A549 (cell line): ENCODE measurements around the gene KCND1. TPM values are rescaled to one million over a fixed set of nuclear protein-coding genes. Genes with fewer than 3 reads are reported as not detected.

Experiments
- ATAC-seq, 2 experiments: fragments of 200-7000 bp in 1 of 2; fragments of >200 bp in 1 of 2; cut with Nextera tagmentation in 1 of 2; cut with Tn5 transposase in 1 of 2; 3 replicates each; pipeline versions ENCODE4 v1.8.0 to v1.9.1; 2018 to 2020; ENCODE audit warnings: mild to moderate bottlenecking in 1 of 2, moderate library complexity in 1 of 2
- CTCF ChIA-PET: fragments of 300-600 bp; sonication (Branson Sonifier 250); formaldehyde crosslinking; extraction: SDS; loops from one replicate; lab custom pipeline; 2021; ENCODE audit warnings: antibody characterized with exemption, inconsistent platforms; lab: Yijun Ruan, JAX
- POLR2A ChIA-PET: fragments of 350-600 bp; formaldehyde crosslinking; extraction: SDS; loops from one replicate; lab custom pipeline; 2021; ENCODE audit warnings: antibody characterized with exemption, inconsistent platforms; lab: Yijun Ruan, JAX
- DNase-seq, 2 experiments: peaks; one replicate each; pipeline versions ENCODE4 v3.0.0 to v3.0.0-alpha.2; 2011 to 2016; ENCODE audit warnings: low read depth in 1 of 2, low spot score in 1 of 2
- FAIRE-seq: peaks from 2 replicates; lab custom pipeline; 2011; peaks lifted over from hg19 to GRCh38; lab: Jason Lieb, UNC
- H3K27ac ChIP-seq, 2 experiments: fragments of >200 bp; sonication (Bioruptor Twin); formaldehyde crosslinking; 3 replicates each; pipeline ENCODE4 v1.5.1; 2016 to 2017
- H3K4me1 ChIP-seq: fragments of >200 bp; sonication (Bioruptor Twin); formaldehyde crosslinking; 3 replicates; pipeline ENCODE4 v1.6.1; 2016
- H3K4me2 ChIP-seq: fragments of >200 bp; sonication (Bioruptor Twin); formaldehyde crosslinking; 3 replicates; pipeline ENCODE4 v1.6.1; 2016
- H3K4me3 ChIP-seq: fragments of >200 bp; sonication (Bioruptor Twin); formaldehyde crosslinking; 3 replicates; pipeline ENCODE4 v1.5.1; 2016
- H3K9me3 ChIP-seq: fragments of >200 bp; sonication (Bioruptor Twin); formaldehyde crosslinking; 3 replicates; pipeline ENCODE4 v1.6.1; 2016
- CHD4 ChIP-seq: fragments of 200-600 bp; sonication (generic); IDR thresholded peaks from 2 replicates; pipeline ENCODE4 v1.6.1; 2016; ENCODE audit warnings: antibody characterized with exemption, mild to moderate bottlenecking, borderline replicate concordance
- EP300 ChIP-seq, 2 experiments: fragments of >200 bp; sonication (Bioruptor Twin); formaldehyde crosslinking; IDR thresholded peaks; 2 replicates in 1 of 2; 3 replicates in 1 of 2; pipeline ENCODE4 v1.6.1; 2016 to 2017
- FOSL2 ChIP-seq, 2 experiments: fragments of 450-650 bp in 1 of 2; fragments of >200 bp in 1 of 2; sonication (Bioruptor Twin) in 1 of 2; formaldehyde crosslinking; IDR thresholded peaks; 2 replicates each; pipeline versions ENCODE4 v1.5.0 to v1.6.1; 2016 to 2020; ENCODE audit warnings: mild to moderate bottlenecking in 1 of 2, moderate library complexity in 1 of 2
- FOXS1 ChIP-seq: fragments of 250-450 bp; sonication (Bioruptor Pico); IDR thresholded peaks from 2 replicates; pipeline ENCODE4 v1.5.0; 2020; ENCODE audit warnings: mild to moderate bottlenecking, moderate library complexity
- HDAC2 ChIP-seq: fragments of 200-600 bp; sonication (generic); IDR thresholded peaks from 2 replicates; pipeline ENCODE4 v1.6.1; 2016
- HOXA7 ChIP-seq: fragments of 250-450 bp; sonication (Bioruptor Pico); IDR thresholded peaks from 2 replicates; pipeline ENCODE4 v1.5.0; 2020; ENCODE audit warnings: mild to moderate bottlenecking, moderate library complexity
- NFE2L2 ChIP-seq: fragments of 150-350 bp; conservative IDR thresholded peaks from 2 replicates; pipeline ENCODE4 v1.6.1; 2014; ENCODE audit warnings: low read length
- NPAS2 ChIP-seq: fragments of 250-450 bp; sonication (Bioruptor Pico); IDR thresholded peaks from 2 replicates; pipeline ENCODE4 v1.8.0; 2022; ENCODE audit warnings: mild to moderate bottlenecking, moderate library complexity, borderline replicate concordance
- NR3C1 ChIP-seq: fragments of >200 bp; sonication (Bioruptor Twin); formaldehyde crosslinking; IDR thresholded peaks from 3 replicates; pipeline ENCODE4 v1.6.1; 2017
- RCOR1 ChIP-seq: fragments of 150-350 bp; IDR thresholded peaks from 2 replicates; pipeline ENCODE4 v1.6.1; 2014; ENCODE audit warnings: antibody characterized with exemption, low read length, low read depth
- RNF2 ChIP-seq: fragments of 200-600 bp; sonication (generic); IDR thresholded peaks from 2 replicates; pipeline ENCODE4 v1.6.1; 2016; ENCODE audit warnings: low read depth, mild to moderate bottlenecking, antibody characterized with exemption, moderate library complexity, borderline replicate concordance
- SMC3 ChIP-seq: fragments of >200 bp; sonication (Bioruptor Twin); formaldehyde crosslinking; IDR thresholded peaks from 3 replicates; pipeline ENCODE4 v1.6.1; 2018; ENCODE audit warnings: inconsistent platforms
- TP53 ChIP-seq: fragments of 250-450 bp; sonication (Bioruptor Pico); IDR thresholded peaks from 2 replicates; pipeline ENCODE4 v1.5.0; 2021; ENCODE audit warnings: mild to moderate bottlenecking, moderate library complexity
- ZC3H11A ChIP-seq: fragments of 450-650 bp; IDR thresholded peaks from 2 replicates; pipeline ENCODE4 v1.6.1; 2014; ENCODE audit warnings: antibody characterized with exemption, mild to moderate bottlenecking
- WGBS: methylation state at CpG from one replicate; pipeline ENCODE4 v1.1.6; 2017; ENCODE audit errors: missing lambda C conversion rate; 5-methylcytosine and 5-hydroxymethylcytosine counted together
- polyA plus RNA-seq, 4 experiments: library from polyadenylated mRNA; depleted of rRNA in 3 of 4; stranded (reverse); fragments of >200 nt; fragmentation: RNase III in 1 of 4; extraction: RNeasy Plus Mini Kit Qiagen cat#74134 plus additional on column Dnase treatment in 1 of 4; gene quantifications; 2 replicates in 3 of 4; 3 replicates in 1 of 4; pipeline ENCODE4 v1.2.3, GENCODE V29; 2011 to 2017
- TF ChIP-seq, protein P1 (sequence below): fragments of 450-650 bp; IDR thresholded peaks from 2 replicates; pipeline ENCODE4 v1.6.1; 2014; ENCODE audit warnings: antibody characterized with exemption

The KCND1 gene
- polyA plus RNA-seq, 2 of the 4 experiments (the other 2 are of a cell fraction): 0.59 to 0.79 TPM

DNA sequence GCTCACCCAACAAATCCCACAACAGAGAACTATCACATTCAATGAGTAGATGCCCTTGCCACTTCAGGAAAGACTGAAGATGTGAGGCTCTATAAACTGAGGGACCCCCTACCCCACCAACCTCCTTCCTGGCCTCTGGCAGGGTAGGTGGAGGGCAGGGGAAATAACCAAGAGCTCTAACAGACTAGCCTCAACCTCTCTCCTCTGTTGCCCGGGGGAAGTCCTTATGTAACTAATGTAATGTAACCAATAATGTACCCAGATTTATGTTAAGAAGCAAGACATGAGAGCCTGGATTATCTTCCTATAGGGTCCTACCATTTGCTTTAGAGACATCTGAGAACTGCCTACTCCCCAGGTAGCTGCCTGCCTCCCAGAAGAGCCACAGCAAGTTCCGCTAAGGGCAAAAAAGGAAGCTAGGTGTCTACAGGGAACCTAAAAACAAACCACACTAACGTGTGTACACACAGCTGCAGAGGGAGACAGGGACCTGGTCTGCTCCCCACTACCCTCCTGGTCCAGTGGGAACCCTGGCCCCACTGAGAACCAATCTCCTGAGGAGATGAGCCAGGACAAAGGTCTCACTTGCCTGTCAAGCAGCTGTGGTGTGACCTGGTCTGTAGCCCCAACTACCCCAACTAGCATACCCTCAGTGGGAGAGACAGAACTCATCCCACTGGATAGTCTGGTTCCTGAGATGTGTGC lies 32.0 kb downstream of the KCND1 start:
- DNase-seq (no peak), ATAC-seq (no peak), FAIRE-seq (no peak)
- Histone ChIP-seq H3K4me1 (no peaks in the 10 kb centered on the region), H3K4me3 (no peak overlapping the region), H3K9me3 (no peaks in the 10 kb centered on the region), H3K4me2 (no peak overlapping the region), H3K27ac (no peak overlapping the region)
- WGBS: 82% methylated on average over 3 of the region's 3 CpGs
- TF ChIP-seq ZC3H11A: no peak
- no peak for TF ChIP-seq SMC3
- TF ChIP-seq CHD4: no peak
- TF ChIP-seq NPAS2 (CRISPR knock-in tag): no peak
- TF ChIP-seq, protein P1, sequence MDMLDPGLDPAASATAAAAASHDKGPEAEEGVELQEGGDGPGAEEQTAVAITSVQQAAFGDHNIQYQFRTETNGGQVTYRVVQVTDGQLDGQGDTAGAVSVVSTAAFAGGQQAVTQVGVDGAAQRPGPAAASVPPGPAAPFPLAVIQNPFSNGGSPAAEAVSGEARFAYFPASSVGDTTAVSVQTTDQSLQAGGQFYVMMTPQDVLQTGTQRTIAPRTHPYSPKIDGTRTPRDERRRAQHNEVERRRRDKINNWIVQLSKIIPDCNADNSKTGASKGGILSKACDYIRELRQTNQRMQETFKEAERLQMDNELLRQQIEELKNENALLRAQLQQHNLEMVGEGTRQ: no peak
- CTCF ChIA-PET: interaction anchor here (2.7 kb wide), 1 partner anchor 9 kb away, joined by 11 read pairs; no protein-coding TSS in a partner anchor
- POLR2A ChIA-PET: no interaction called here

DNA sequence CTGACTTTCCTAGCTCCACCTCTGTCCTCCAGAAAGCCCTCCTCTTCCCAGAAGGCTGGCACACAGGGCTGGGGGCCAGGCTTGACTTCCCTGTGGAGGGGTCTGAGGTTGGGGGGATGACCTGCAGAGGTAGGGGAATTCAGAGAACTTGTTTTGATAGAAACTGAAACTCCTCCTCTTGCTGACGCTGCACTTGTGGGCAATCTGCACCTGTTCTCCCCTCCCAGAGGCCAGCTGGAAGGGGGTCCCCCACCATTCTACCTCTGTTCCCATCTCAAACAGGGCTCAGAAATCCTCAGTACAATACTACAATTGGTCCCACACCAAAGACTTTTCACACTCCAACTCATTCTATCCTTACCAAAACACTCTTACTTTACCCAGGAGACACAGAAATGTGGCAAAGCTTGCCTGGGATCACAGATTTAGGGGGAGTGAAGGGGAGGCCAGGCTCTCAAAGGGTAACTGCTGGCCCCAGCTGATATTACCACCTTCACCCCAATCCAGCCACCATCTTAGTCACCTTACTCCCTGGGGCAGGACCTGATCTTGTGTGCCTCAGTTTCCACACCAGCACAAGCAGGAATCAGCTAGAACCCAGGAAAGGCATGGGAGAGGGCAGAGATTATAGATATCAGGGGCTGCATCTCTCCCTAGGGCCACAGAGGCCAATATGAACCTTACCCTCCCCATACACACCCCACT lies 32.8 kb downstream of the KCND1 start:
- WGBS: 94% methylated on average over 1 of the region's 1 CpG
- DNase-seq: no peak
- no peak for ATAC-seq
- H3K4me3 ChIP-seq: no peak overlapping the region
- POLR2A ChIA-PET: no interaction called here
- no peak for FAIRE-seq
- no peaks in the 10 kb centered on the region for H3K4me1 ChIP-seq
- H3K9me3 ChIP-seq: no peaks in the 10 kb centered on the region
- TF ChIP-seq NPAS2 (CRISPR knock-in tag): no peak
- TF ChIP-seq RCOR1: no peak
- TF ChIP-seq EP300 (IDR thresholded peaks at IDR 0.05): no peak
- TF ChIP-seq NFE2L2: no peak
- TF ChIP-seq RNF2: no peak
- TF ChIP-seq FOSL2 (IDR thresholded peaks at IDR 0.05): no peak
- TF ChIP-seq FOSL2 (CRISPR knock-in tag; IDR thresholded peaks at IDR 0.05): no peak
- TF ChIP-seq FOXS1 (CRISPR knock-in tag): no peak
- no peak for TF ChIP-seq HOXA7 (CRISPR knock-in tag)
- TF ChIP-seq NR3C1: no peak
- TF ChIP-seq TP53 (CRISPR knock-in tag): no peak
- no peak overlapping the region for H3K4me2 ChIP-seq
- no peak overlapping the region for H3K27ac ChIP-seq
- CTCF ChIA-PET: interaction anchor here (0.8 to 2.7 kb wide), 2 partner anchors 10 to 41 kb away, joined by 3 to 11 read pairs; partner anchors contain the start of genes PQBP1 and TIMM17B

DNA sequence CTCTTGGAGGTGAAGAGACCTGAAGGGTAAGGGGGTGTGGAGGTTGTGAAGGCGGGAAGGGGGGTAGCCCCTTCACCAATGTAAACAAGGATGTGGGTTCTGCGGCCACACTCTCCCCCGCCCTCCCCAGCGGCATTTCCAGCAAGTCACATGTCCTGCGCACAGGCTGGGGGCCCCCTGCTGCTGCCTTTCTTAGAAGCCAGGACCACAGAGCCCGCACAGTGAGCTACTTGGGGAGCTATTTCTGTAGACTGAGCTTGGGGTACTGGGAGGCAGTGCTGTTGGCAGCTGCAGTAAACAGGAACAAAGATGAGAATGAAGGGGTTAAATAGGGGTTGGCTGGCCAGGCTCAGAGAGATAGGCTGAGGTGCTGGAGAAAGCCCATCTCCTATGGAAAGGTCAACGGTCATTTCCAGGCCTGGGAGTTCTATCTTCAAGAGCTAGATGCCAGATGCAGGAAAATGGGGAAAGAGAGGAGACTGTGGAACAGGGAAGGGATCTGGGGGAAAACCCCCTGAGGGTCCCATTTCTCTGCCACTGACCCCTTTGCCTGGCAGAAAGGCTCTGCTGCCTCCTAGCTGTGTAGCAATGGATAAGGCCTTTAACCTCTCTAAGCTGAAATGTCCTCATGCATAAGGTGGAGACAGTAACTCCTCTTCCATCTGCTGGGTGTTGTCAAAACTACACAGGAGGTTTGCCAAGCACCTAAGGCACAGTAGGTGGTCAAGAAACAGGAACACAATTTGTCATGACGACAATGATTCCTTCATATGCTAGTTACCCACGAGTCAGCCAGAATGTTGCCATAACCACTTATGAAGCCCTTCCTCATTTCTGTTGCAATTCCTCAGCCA lies 34.4 kb downstream of the KCND1 start:
- no peaks in the 10 kb centered on the region for H3K9me3 ChIP-seq
- no peak overlapping the region for H3K4me3 ChIP-seq
- ATAC-seq (peak; percentile 54 to 69; a peak in 4 of 6 replicates), FAIRE-seq (no peak), DNase-seq (no peak)
- no peak overlapping the region for H3K27ac ChIP-seq
- POLR2A ChIA-PET: no interaction called here
- no peak overlapping the region for H3K4me2 ChIP-seq
- TF ChIP-seq HDAC2: no peak
- TF ChIP-seq, all 56 proteins: peak for 0
- CTCF ChIA-PET: interaction anchor here (0.5 to 2.7 kb wide), 4 partner anchors 9 to 83 kb away, joined by 3 to 11 read pairs (median 4); partner anchors contain the start of gene KCND1
- H3K4me1 ChIP-seq: no peaks in the 10 kb centered on the region
- WGBS: 73% methylated on average over 9 of the region's 9 CpGs
